Suppressor macrophage treated with lipopolysaccharide for 4 hours (primary cell): ENCODE measurements around the gene LRPAP1.
A peak's percentile ranks its signal among the peaks of the same experiment; 100 is the strongest.
"Not testable (repeated sequence)": the region's sequence is repeated elsewhere in the genome, so short reads cannot be mapped to it uniquely, and the experiment has no call there.

ENCODE experiments used
- DNase-seq: peaks from one replicate; pipeline ENCODE4 v3.0.0-alpha.2; 2020

LRPAP1 gene

GRCh38 chr4:3560465-3560864, 28.2 kb upstream of the LRPAP1 start:
- DNase-seq: not testable (repeated sequence)

- DNase-seq: not testable (repeated sequence)
Measured at GRCh38 chr4:3559381-3560290, 27.4 kb upstream of the LRPAP1 start.

GRCh38 chr4:3558514-3558836, 26.3 kb upstream of the LRPAP1 start:
- not testable (repeated sequence) for DNase-seq

- not testable (repeated sequence) for DNase-seq
Measured at GRCh38 chr4:3557676-3558513, 25.7 kb upstream of the LRPAP1 start.

- peak; percentile 86 for DNase-seq
Measured at GRCh38 chr4:3557088-3557492, 24.9 kb upstream of the LRPAP1 start.

GRCh38 chr4:3556244-3556867, 24.1 kb upstream of the LRPAP1 start:
- peak; percentile 18 for DNase-seq

- DNase-seq: not testable (repeated sequence)
Measured at GRCh38 chr4:3555459-3556070, 23.3 kb upstream of the LRPAP1 start.

GRCh38 chr4:3551366-3551765, 19.1 kb upstream of the LRPAP1 start:
- DNase-seq: not testable (repeated sequence)

- not testable (repeated sequence) for DNase-seq
Measured at GRCh38 chr4:3550792-3551325, 18.6 kb upstream of the LRPAP1 start.

GRCh38 chr4:3550041-3550440, 17.8 kb upstream of the LRPAP1 start:
- DNase-seq: not testable (repeated sequence)

- not testable (repeated sequence) for DNase-seq
Measured at GRCh38 chr4:3549694-3550001, 17.4 kb upstream of the LRPAP1 start.

- not testable (repeated sequence) for DNase-seq
Measured at GRCh38 chr4:3548991-3549693, 16.9 kb upstream of the LRPAP1 start.

- not testable (repeated sequence) for DNase-seq
Measured at GRCh38 chr4:3546721-3547120, 14.5 kb upstream of the LRPAP1 start.

- not testable (repeated sequence) for DNase-seq
Measured at GRCh38 chr4:3545351-3545750, 13.1 kb upstream of the LRPAP1 start.

- not testable (repeated sequence) for DNase-seq
Measured at GRCh38 chr4:3544259-3545025, 12.2 kb upstream of the LRPAP1 start.

- not testable (repeated sequence) for DNase-seq
Measured at GRCh38 chr4:3543415-3543814, 11.2 kb upstream of the LRPAP1 start.

- DNase-seq: not testable (repeated sequence)
Measured at GRCh38 chr4:3538906-3539305, 6.7 kb upstream of the LRPAP1 start.

- DNase-seq: not testable (repeated sequence)
Measured at GRCh38 chr4:3535812-3536211, 3.6 kb upstream of the LRPAP1 start.

- no peak for DNase-seq
Measured at GRCh38 chr4:3533423-3533820, 1.2 kb upstream of the LRPAP1 start.

- no peak for DNase-seq
Measured at GRCh38 chr4:3532751-3533422, 665 bp upstream of the LRPAP1 start.
